Liver (tissue), 3 donors: ENCODE data around the gene KRTAP2-1.

Source experiments
- CTCF ChIP-seq: fragments of 150-350 bp; IDR thresholded peaks from 2 replicates; pipeline ENCODE4 v1.5.1; 2017; ENCODE audit warnings: improper control_type of control experiment, low read depth, low read length; ENCODE audit not compliant: missing input control
- EGR1 ChIP-seq, 2 donors: IDR thresholded peaks; 2 replicates each; pipeline ENCODE4 v1.6.1; 2016 to 2018; ENCODE audit warnings: antibody characterized with exemption in 2 of 2, low read depth in 2 of 2
- HNF4G ChIP-seq: IDR thresholded peaks from 2 replicates; pipeline ENCODE4 v1.6.1; 2016; ENCODE audit warnings: antibody characterized with exemption
- JUND ChIP-seq, 2 donors: IDR thresholded peaks; 2 replicates each; pipeline ENCODE4 v1.6.1; 2016; ENCODE audit warnings: antibody characterized with exemption in 2 of 2
- donor health status: healthy.
- donor health status: healthy.

DNA sequence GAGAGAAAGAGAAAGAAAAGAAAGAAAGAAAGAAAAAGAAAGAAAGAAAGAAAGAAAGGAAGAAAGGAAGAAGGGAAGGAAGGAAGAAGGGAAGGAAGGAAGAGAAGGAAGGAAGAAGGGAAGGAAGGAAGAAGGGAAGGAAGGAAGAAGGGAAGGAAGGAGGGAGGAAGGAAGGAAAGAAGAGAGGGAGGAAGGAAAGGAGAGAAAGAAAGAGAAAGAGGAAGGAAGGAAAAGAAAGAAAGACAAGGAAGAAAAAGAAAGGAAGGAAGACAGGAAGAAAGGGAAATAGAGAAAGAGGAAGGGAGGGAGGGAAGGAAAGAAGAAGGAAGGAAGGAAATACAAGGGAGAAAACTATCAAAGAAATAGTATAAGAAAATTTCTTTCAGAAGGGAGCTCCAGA lies 29.7 kb upstream of the KRTAP2-1 start:
- no peak for TF ChIP-seq CTCF
- no peak for TF ChIP-seq HNF4G
- TF ChIP-seq JUND (IDR thresholded peaks at IDR 0.05) = no peak
- TF ChIP-seq EGR1 (IDR thresholded peaks at IDR 0.05; ENCODE audit: low read depth in 2 of 2) = no peak
